Measurements from ENCODE around the gene PIGQ. TPM values are rescaled to one million over a fixed set of nuclear protein-coding genes. Genes with fewer than 3 reads are reported as not detected.

Gene PIGQ
- total and polyA plus RNA-seq, 2 of the 8 experiments (the other 6 are each of a cell fraction or from before 2014, with no cell fraction given) = 36.0 to 49.2 TPM

DNA sequence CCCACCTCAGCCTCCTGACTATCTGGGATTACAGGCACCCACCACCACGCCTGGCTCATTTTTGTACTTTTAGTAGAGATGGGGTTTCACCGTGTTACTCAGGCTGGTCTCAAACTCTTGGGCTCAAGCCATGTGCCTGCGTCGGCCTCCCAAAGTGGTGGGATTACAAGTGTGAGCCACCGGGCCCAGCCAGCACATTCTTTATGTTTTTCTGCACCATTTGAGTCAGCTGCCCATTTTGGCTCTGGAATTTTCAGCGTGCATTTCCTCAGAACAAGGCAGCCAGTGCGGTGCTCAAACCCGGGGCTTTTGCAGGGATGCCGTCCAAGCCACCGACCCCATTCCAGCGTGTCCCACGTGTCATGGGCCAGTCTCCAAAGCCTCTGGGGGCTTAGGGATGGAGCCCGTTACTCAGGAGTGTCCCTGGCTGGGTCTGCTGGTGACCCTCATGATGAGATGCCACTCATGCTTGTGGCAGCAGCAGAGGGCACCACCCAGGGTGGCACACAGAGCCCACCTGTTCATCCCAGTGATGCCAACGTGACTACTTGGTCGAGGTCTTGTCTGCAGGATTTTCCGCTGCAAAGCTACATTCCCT is 16.4 kb downstream of the PIGQ start:
- Histone ChIP-seq H3K79me1 (ENCODE audit: low read depth, low read length) (peaks cover 7% of the 10 kb centered on the region; the same call in 1 of the 2 replicates), H3K56ac (replicated peaks; ENCODE audit: insufficient read length, low read depth, low read length) (no peak overlapping the region), H3K14ac (ENCODE audit: insufficient read length) (no peak overlapping the region), H3K27ac (ENCODE audit: low read depth, low read length) (no peak overlapping the region), H2BK20ac (ENCODE audit: low read length) (no peak overlapping the region), H2AK5ac (ENCODE audit: low read depth, low read length) (peak overlapping the region; percentile 56; the same call in 1 of the 2 replicates), H3K36me3 (ENCODE audit: control insufficient read depth in 2 of 4, insufficient read depth in 4 of 4, low read length in 3 of 4) (no peaks in the 10 kb centered on the region), H3K27me3 (replicated peaks in 1 of 4; ENCODE audit: control insufficient read depth in 3 of 4, extremely low read depth in 1 of 4, insufficient read depth in 3 of 4, low read length in 3 of 4) (peaks cover 0 to 33% (median 24%) of the 10 kb centered on the region in 4 experiments; a peak in 5 of 7 replicates), H2BK12ac (ENCODE audit: low read depth, low read length) (0 out of 2 replicates have a peak overlapping the region, but pooled peaks have one; percentile 50), H4K91ac (replicated peaks; ENCODE audit: insufficient read length, low read length) (no peak overlapping the region), H4K5ac (ENCODE audit: insufficient read length, low read depth, low read length) (no peak overlapping the region), H3K23ac (ENCODE audit: insufficient read length) (no peak overlapping the region), H2BK5ac (ENCODE audit: low read depth, low read length) (no peak overlapping the region), H3K9ac (replicated peaks in 1 of 4; ENCODE audit: extremely low read depth in 1 of 4, low read depth in 3 of 4, low read length in 3 of 4) (no peak overlapping the region), H3K4me2 (ENCODE audit: insufficient read depth in 1 of 2, low read depth in 2 of 2, low read length in 2 of 2) (no peak overlapping the region), H2BK120ac (replicated peaks; ENCODE audit: low read depth, low read length) (no peak overlapping the region), H3K4me1 (replicated peaks in 1 of 4; ENCODE audit: control insufficient read depth in 3 of 4, insufficient read depth in 4 of 4, low read length in 3 of 4) (peaks cover 0 to 33% (median 23%) of the 10 kb centered on the region in 4 experiments; a peak in 6 of 7 replicates), H3K4me3 (ENCODE audit: extremely low read depth in 1 of 4, insufficient read depth in 2 of 4, low read depth in 3 of 4, low read length in 4 of 4) (no peak overlapping the region), H3K23me2 (ENCODE audit: low read depth, low read length) (peaks cover 12% of the 10 kb centered on the region), H4K8ac (ENCODE audit: extremely low read depth, insufficient read depth, low read length) (peak overlapping the region; percentile 71; the same call in 1 of the 2 replicates), H3K18ac (ENCODE audit: extremely low read depth, low read length) (no peak overlapping the region), H3K9me3 (ENCODE audit: insufficient read depth in 2 of 2, low read depth in 1 of 2, low read length in 1 of 2) (no peaks in the 10 kb centered on the region), H4K20me1 (replicated peaks in 1 of 2; ENCODE audit: control insufficient read depth in 1 of 2, insufficient read depth in 2 of 2, low read length in 2 of 2) (peaks cover 10 to 30% of the 10 kb centered on the region in 2 experiments), H3K4ac (replicated peaks; ENCODE audit: insufficient read length, low read depth, low read length) (no peak overlapping the region), H2AFZ (ENCODE audit: low read length) (no peak overlapping the region), H3K79me2 (ENCODE audit: control insufficient read depth in 1 of 2, insufficient read depth in 2 of 2, low read length in 2 of 2) (peaks cover 0 to 12% of the 10 kb centered on the region in 2 experiments; a peak in 2 of 4 replicates), H2BK15ac (ENCODE audit: low read length) (no peak overlapping the region)
- CTCF ChIA-PET (ENCODE audit: partially characterized antibody) = interaction anchor here (0.7 to 4.3 kb wide), 4 partner anchors 9 to 104 kb away, joined by 3 to 30 read pairs (median 4); no protein-coding TSS in a partner anchor
- FAIRE-seq (no peak), DNase-seq (ENCODE audit: low read depth in 1 of 2, low spot score in 2 of 2) (no peak)
- POLR2A ChIA-PET (ENCODE audit: partially characterized antibody) = interaction anchor here (1.1 to 1.8 kb wide), 9 partner anchors 9 to 135 kb away, joined by 3 to 8 read pairs (median 4); partner anchors contain the start of gene ANTKMT
- no peak for TF ChIP-seq CEBPB (IDR thresholded peaks at IDR 0.05; ENCODE audit: low read depth, low read length)
- no peak for TF ChIP-seq SIRT6 (IDR thresholded peaks at IDR 0.05; ENCODE audit: low read length)
- no peak for TF ChIP-seq SRF (IDR thresholded peaks at IDR 0.05; ENCODE audit: low read depth, low read length)
- 84% methylated on average over 16 of the region's 16 CpGs; no CpG with 5 or more reads in 1 of the 2 experiments for WGBS, 2 experiments (ENCODE audit: extremely low coverage in 1 of 2, insufficient coverage in 1 of 2, insufficient read length in 1 of 2, insufficient replicate concordance in 2 of 2, low coverage in 1 of 2, low lambda C conversion rate in 2 of 2, missing lambda C conversion rate in 1 of 2)

Measured in H1 (cell line).